Measurements from ENCODE around the gene RPA3. TPM values are rescaled to one million over a fixed set of nuclear protein-coding genes. Genes with fewer than 3 reads are reported as not detected.
A peak's percentile ranks its signal among the peaks of the same experiment; 100 is the strongest.

RPA3 gene
- total RNA-seq, 1 experiment from 2014 or later: 87.5 TPM

DNA sequence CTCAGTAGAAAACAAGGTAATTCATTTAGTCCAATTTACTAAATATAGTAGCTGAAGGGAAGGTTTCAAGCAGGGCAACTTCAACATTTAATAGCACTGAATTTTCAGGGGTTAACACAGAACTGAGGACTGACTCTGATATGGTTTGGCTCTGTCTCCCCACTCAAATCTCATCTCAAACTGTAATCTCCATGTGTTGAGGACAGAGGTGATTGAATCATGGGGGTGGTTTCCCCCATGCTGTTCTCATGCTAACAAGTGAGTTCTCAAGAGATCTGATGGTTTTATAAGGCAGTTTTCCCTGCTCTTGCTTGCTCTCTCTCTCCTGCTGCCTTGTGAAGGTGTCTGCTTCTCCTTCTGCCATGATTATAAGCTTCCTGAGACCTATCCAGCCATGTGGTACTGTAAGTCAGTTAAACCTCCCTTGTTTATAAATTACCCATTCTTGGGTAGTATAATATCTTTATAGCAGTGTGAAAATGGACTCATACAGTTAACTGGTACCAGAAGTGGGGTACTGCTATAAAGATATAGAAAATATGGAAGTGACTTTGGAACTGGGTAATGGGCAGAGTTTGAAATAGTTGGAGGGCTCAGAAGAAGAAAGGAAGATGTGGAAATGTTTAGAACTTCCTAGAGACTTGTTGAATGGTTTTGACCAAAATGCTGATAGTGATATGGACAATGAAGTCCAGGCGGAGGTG lies 87.6 kb downstream of the RPA3 start (continued):
- no peak for TF ChIP-seq SP1 (IDR thresholded peaks at IDR 0.05; ENCODE audit: low read depth)
- no peak for TF ChIP-seq SIN3A (IDR thresholded peaks at IDR 0.05; ENCODE audit: low read depth)
- no peak for TF ChIP-seq ZFX (IDR thresholded peaks at IDR 0.05)
- TF ChIP-seq, protein P1, sequence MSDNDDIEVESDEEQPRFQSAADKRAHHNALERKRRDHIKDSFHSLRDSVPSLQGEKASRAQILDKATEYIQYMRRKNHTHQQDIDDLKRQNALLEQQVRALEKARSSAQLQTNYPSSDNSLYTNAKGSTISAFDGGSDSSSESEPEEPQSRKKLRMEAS (IDR thresholded peaks at IDR 0.05): no peak
- TF ChIP-seq SRF (IDR thresholded peaks at IDR 0.05; ENCODE audit: low read depth): no peak
- TF ChIP-seq, protein P2, sequence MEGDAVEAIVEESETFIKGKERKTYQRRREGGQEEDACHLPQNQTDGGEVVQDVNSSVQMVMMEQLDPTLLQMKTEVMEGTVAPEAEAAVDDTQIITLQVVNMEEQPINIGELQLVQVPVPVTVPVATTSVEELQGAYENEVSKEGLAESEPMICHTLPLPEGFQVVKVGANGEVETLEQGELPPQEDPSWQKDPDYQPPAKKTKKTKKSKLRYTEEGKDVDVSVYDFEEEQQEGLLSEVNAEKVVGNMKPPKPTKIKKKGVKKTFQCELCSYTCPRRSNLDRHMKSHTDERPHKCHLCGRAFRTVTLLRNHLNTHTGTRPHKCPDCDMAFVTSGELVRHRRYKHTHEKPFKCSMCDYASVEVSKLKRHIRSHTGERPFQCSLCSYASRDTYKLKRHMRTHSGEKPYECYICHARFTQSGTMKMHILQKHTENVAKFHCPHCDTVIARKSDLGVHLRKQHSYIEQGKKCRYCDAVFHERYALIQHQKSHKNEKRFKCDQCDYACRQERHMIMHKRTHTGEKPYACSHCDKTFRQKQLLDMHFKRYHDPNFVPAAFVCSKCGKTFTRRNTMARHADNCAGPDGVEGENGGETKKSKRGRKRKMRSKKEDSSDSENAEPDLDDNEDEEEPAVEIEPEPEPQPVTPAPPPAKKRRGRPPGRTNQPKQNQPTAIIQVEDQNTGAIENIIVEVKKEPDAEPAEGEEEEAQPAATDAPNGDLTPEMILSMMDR (IDR thresholded peaks at IDR 0.05 in 2 of 3, conservative IDR thresholded peaks at IDR 0.05 in 1 of 3; ENCODE audit: borderline replicate concordance in 1 of 3, insufficient read depth in 1 of 3, low read depth in 2 of 3, low read length in 2 of 3): no peak

DNA sequence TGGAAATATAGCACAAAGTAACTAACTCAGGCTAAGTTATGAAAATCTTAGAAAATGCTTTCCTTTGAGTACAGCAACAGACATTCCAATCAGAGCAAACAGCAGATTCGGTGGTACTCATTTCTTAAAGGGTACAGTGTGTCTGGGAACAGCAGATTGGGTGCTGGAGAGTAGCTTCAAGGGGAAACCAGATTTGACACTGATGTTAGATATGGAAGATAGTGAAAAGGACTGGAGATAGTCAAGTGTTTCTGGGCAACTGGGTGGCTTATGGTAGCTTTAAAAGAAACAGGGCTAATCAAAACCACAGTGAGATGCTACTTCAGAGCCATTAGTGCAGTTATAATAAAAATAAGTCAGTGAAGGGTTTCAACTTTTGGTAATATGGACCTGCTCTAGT lies 89.9 kb downstream of the RPA3 start:
- Histone ChIP-seq H3K27me3 (ENCODE audit: insufficient read depth, low read length) (no peaks in the 10 kb centered on the region), H3K4me1 (ENCODE audit: control insufficient read depth in 1 of 2, insufficient read depth in 2 of 2, low read length in 2 of 2) (no peaks in the 10 kb centered on the region), H4K20me1 (ENCODE audit: insufficient read depth) (no peaks in the 10 kb centered on the region), H3K36me3 (ENCODE audit: control insufficient read depth in 1 of 2, insufficient read depth in 2 of 2, low read length in 2 of 2) (no peaks in the 10 kb centered on the region), H3K9ac (ENCODE audit: low read length) (no peak overlapping the region), H3K9me3 (ENCODE audit: control insufficient read depth in 1 of 2, insufficient read depth in 1 of 2, low read depth in 1 of 2, low read length in 2 of 2) (peaks cover 0 to 4% of the 10 kb centered on the region in 2 experiments; a peak in 2 of 4 replicates), H3K79me2 (ENCODE audit: insufficient read depth, low read length) (no peaks in the 10 kb centered on the region), H3K4me3 (replicated peaks in 1 of 2; ENCODE audit: low read depth in 1 of 2, low read length in 2 of 2) (no peak overlapping the region), H2AFZ (ENCODE audit: low read depth, low read length, poor library complexity, severe bottlenecking) (peak overlapping the region; percentile 23), H3K4me2 (ENCODE audit: low read length) (no peak overlapping the region), H3K9me2 (ENCODE audit: insufficient read depth) (no peaks in the 10 kb centered on the region), H3K27ac (ENCODE audit: low read depth, low read length) (no peak overlapping the region)
- BruUV-seq (replicated peaks): no TSS peak
- no peak for DNase-seq (ENCODE audit: low read depth, low spot score)
- POLR2A ChIA-PET: no interaction called here
- CTCF ChIA-PET: no interaction called here
- intact Hi-C loops (cut with micrococcal nuclease): no loop called here
- no peak for TF ChIP-seq TCF7L2 (IDR thresholded peaks at IDR 0.05; ENCODE audit: borderline replicate concordance, extremely low read depth, insufficient read depth, insufficient read length)
- TF ChIP-seq, protein P1 (IDR thresholded peaks at IDR 0.05): no peak
- TF ChIP-seq, protein P3, sequence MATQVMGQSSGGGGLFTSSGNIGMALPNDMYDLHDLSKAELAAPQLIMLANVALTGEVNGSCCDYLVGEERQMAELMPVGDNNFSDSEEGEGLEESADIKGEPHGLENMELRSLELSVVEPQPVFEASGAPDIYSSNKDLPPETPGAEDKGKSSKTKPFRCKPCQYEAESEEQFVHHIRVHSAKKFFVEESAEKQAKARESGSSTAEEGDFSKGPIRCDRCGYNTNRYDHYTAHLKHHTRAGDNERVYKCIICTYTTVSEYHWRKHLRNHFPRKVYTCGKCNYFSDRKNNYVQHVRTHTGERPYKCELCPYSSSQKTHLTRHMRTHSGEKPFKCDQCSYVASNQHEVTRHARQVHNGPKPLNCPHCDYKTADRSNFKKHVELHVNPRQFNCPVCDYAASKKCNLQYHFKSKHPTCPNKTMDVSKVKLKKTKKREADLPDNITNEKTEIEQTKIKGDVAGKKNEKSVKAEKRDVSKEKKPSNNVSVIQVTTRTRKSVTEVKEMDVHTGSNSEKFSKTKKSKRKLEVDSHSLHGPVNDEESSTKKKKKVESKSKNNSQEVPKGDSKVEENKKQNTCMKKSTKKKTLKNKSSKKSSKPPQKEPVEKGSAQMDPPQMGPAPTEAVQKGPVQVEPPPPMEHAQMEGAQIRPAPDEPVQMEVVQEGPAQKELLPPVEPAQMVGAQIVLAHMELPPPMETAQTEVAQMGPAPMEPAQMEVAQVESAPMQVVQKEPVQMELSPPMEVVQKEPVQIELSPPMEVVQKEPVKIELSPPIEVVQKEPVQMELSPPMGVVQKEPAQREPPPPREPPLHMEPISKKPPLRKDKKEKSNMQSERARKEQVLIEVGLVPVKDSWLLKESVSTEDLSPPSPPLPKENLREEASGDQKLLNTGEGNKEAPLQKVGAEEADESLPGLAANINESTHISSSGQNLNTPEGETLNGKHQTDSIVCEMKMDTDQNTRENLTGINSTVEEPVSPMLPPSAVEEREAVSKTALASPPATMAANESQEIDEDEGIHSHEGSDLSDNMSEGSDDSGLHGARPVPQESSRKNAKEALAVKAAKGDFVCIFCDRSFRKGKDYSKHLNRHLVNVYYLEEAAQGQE (IDR thresholded peaks at IDR 0.05; ENCODE audit: low read depth): no peak
- TF ChIP-seq ZFX (IDR thresholded peaks at IDR 0.05): no peak
- TF ChIP-seq, protein P2 (IDR thresholded peaks at IDR 0.05 in 2 of 3, conservative IDR thresholded peaks at IDR 0.05 in 1 of 3; ENCODE audit: borderline replicate concordance in 1 of 3, insufficient read depth in 1 of 3, low read depth in 2 of 3, low read length in 2 of 3): no peak
- no peak for TF ChIP-seq FOSL1 (IDR thresholded peaks at IDR 0.05; ENCODE audit: low read depth)
- no peak for TF ChIP-seq EGR1 (IDR thresholded peaks at IDR 0.05; ENCODE audit: low read depth)
- no peak for ATAC-seq
- RAD21 ChIA-PET (ENCODE audit: low non-redundant PET in 1 of 2, low total read pairs in 2 of 2, uncharacterized antibody in 2 of 2, unreplicated experiment in 2 of 2): no interaction called here

Data from HCT116 (cell line).